Hepatic stellate cell (primary cell): ENCODE results near the gene ZNF565.
"Not testable (repeated sequence)": the region's sequence is repeated elsewhere in the genome, so short reads cannot be mapped to it uniquely, and the experiment has no call there.

ENCODE experiments used
- DNase-seq: peaks from one replicate; pipeline ENCODE4 v3.0.0; 2011; ENCODE audit warnings: low spot score

Gene ZNF565

GRCh38 chr19:36214386-36215275 is at the start of gene ZNF565, which contains the start of gene ZNF146:
TSS of gene ZNF565 (minus strand) at chr19:36214665. CDS start at chr19:36201985, 12,680 bp downstream.
TSS of gene ZNF146 (plus strand) at chr19:36215106. CDS start at chr19:36236441, 21,335 bp downstream.
- peak; percentile 93 for DNase-seq

GRCh38 chr19:36259211-36259610 is 44.7 kb upstream of the ZNF565 start:
- DNase-seq: no peak

GRCh38 chr19:36258028-36258875 is 43.8 kb upstream of the ZNF565 start:
- no peak for DNase-seq

- DNase-seq: no peak
These were observed 43.0 kb upstream of the ZNF565 start for GRCh38 chr19:36257520-36257876.

- DNase-seq: no peak
These were observed 42.5 kb upstream of the ZNF565 start for GRCh38 chr19:36256853-36257519.

- no peak for DNase-seq
These were observed 41.6 kb upstream of the ZNF565 start for GRCh38 chr19:36256064-36256463.

- no peak for DNase-seq
These were observed 40.9 kb upstream of the ZNF565 start for GRCh38 chr19:36255316-36255715.

GRCh38 chr19:36254848-36255247 is 40.4 kb upstream of the ZNF565 start:
- no peak for DNase-seq

GRCh38 chr19:36252047-36252446 is 37.6 kb upstream of the ZNF565 start:
- no peak for DNase-seq

GRCh38 chr19:36246006-36246481 is 31.6 kb upstream of the ZNF565 start:
- no peak for DNase-seq

GRCh38 chr19:36245210-36246005 is 30.9 kb upstream of the ZNF565 start:
- DNase-seq: no peak

- DNase-seq: no peak
These were observed 29.6 kb upstream of the ZNF565 start for GRCh38 chr19:36244066-36244465.

- no peak for DNase-seq
These were observed 22.5 kb upstream of the ZNF565 start for GRCh38 chr19:36236946-36237310.

- no peak for DNase-seq
These were observed 22.0 kb upstream of the ZNF565 start for GRCh38 chr19:36236304-36236945.

- DNase-seq: not testable (repeated sequence)
These were observed 19.2 kb upstream of the ZNF565 start for GRCh38 chr19:36233626-36234025.

GRCh38 chr19:36225219-36225892 is 10.9 kb upstream of the ZNF565 start:
- DNase-seq: peak; percentile 72

- DNase-seq: no peak
These were observed 8.0 kb upstream of the ZNF565 start for GRCh38 chr19:36222503-36222902.

- no peak for DNase-seq
These were observed 7.0 kb upstream of the ZNF565 start for GRCh38 chr19:36221474-36221873.

- peak; percentile 38 for DNase-seq
These were observed 1.0 kb upstream of the ZNF565 start for GRCh38 chr19:36215276-36216123.
